ENCODE data around the gene TOMM22.
"Not testable (repeated sequence)": the region's sequence is repeated elsewhere in the genome, so short reads cannot be mapped to it uniquely, and the experiment has no call there.

The TOMM22 gene

DNA sequence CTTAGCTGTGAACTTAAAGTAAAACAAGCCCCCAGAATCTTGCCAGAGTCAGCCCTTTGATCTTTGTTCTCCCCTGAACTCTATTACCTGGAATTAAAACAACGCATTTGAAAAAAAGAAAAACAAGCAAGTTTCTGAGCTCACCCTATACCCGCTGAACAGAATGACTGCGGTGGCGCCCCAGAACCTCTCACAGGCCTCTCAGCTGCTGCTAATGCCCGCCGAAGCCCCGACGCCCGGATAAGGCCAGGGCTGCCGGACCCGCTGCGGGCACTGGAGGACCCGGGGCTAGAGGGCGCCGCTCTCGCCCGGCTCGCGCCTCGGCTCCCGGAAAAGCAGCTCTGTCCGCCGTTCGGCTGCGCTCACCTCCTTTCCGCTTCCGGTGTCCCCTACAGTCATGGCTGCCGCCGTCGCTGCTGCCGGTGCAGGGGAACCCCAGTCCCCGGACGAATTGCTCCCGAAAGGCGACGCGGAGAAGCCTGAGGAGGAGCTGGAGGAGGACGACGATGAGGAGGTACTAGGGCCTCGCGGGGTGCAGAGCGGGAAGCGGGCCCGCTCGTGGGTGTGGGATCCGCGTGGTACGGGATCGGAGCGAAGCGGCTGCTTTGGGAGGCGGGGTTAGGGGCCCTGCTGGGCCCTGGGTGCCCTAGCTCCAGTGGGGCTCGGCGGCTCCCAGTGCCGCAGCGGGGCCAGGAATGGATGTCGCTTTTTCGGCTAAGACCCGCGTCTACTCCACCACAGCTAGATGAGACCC, at the start of gene TOMM22:
TOMM22 (plus strand) TSS at position 376 of the 754 bp plus-strand sequence; CDS start at position 398, 22 bp downstream.
- peak; percentile 88 for DNase-seq (ENCODE audit: low read depth)

DNA sequence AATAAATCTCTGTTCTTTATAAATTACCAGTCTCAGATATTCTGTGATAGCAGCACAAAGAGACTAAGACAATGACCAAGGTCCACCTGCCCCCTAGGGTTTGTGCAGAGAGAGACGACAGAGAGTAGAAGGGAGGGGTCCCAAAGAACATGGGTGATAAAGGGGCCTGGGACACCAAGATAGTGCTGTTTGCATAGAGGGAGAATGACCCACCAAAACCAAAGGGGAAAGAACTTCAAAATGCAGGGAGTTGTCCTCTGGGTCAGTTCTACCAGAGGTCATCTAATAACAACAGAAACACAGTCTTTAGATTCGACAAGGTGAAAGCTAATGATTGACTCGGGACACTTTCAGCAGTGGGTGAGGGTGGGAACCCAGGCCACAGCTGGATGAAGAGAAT, 49.2 kb upstream of the TOMM22 start:
- DNase-seq (ENCODE audit: low read depth), result no peak

DNA sequence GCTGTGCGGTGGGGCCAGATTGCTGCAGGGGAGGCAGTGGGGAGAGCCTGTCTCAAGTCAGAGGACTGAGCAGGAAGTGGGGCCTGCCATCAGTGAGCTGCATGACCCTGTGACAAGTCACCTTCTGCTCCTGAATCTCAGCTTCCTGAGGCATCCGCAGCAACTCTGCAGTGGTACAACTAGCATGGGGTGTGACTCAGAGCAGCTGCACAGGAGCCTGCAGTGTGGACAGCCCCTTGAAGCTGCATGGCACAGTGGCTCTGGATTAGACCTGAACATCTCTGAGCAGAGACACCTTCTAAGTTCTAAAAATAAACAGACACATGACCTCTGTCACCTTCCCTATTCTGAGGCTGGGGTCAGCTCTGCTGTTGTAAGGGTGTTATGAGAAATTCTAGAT, 43.5 kb upstream of the TOMM22 start:
- no peak for DNase-seq (ENCODE audit: low read depth)

- DNase-seq (ENCODE audit: low read depth), result no peak
Observed at GRCh38 chr22:38638728-38639127, 43.0 kb upstream of the TOMM22 start.

DNA sequence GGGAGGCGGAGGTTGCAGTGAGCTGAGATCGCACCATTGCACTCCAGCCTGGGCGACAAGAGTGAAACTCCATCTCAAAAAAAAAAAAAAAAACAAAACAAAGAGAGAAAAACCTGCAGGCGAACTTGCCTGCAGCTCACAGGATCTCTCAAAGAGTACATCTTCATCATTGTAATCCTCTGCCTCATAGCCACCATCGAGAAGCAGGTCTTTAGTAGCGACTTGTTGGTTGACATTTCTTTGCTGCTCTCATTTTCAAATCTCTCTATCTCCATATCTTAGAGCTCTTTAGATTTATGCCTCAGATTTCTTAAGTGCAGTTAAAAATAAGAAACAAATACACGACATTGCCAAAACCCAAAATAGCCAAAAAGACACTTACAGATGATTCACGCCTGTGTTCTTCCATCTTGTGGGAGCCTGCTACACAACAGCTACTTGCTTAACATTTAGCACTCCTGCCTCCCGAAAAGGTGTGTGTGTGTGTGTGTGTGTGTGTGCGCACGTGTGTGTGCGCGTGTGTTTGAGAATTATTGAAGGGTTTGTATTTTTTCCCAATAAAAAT, 40.2 kb upstream of the TOMM22 start:
- no peak for DNase-seq (ENCODE audit: low read depth)

- DNase-seq (ENCODE audit: low read depth), result not testable (repeated sequence)
Observed at GRCh38 chr22:38644245-38644644, 37.5 kb upstream of the TOMM22 start.

DNA sequence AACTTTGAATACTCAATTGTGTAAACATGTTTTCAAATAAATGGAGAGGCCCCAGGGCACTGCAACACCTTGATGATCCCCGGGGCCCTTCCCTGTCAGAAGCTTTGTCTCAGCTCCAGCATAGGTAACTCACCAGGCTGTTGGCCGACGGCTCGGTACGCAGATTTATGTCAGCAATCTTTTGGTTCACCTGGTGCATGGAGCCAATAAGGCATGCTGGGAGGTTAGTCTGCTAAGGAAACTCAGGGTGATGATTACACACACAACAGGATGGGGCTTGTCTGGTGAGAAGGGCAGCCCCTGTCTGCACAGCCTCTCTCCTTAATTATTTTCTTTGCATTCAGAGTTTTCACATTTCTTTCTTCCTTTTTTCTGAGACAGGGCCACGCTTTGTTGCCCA, 36.3 kb upstream of the TOMM22 start:
- DNase-seq (ENCODE audit: low read depth), result no peak

GRCh38 chr22:38649841-38650522, 31.8 kb upstream of the TOMM22 start:
- no peak for DNase-seq (ENCODE audit: low read depth)

- no peak for DNase-seq (ENCODE audit: low read depth)
Observed at GRCh38 chr22:38652859-38653258, 28.9 kb upstream of the TOMM22 start.

- no peak for DNase-seq (ENCODE audit: low read depth)
Observed at GRCh38 chr22:38653741-38654140, 28.0 kb upstream of the TOMM22 start.

DNA sequence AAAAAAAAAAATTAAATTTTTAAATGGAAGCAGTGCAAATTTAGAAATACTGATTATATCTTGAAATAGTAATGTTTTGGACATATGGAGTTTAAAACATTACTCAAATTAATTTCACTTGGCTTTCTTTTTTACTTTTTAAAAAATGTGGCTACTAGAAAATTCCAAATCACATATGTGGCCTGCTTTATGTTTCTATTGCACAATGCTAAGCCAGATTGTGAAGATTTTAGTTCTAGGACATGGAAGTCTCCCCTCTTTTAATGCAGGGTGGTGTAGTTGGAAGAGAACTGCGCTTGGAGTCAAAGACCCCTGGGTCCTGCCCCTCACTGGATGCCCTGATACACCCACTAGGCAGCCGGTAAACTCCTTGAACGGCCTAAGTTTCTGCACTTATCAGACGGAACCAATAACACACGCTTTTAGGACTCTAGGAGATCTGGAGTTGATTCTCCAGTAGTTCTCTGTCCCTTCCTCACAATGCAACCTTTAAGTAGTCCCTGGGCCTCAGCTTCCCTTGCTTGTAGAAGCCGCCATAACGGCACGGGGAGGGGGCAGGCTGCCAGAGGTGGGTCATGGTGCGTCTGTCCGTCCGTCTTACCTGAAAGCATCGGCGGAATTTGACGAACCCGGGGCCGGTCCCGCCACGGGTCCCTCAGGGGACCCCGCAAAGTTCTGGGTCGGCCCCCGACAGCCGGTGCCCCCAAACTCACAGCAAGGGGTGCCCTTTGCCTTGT, 26.1 kb upstream of the TOMM22 start:
- DNase-seq (ENCODE audit: low read depth), result peak; percentile 31

DNA sequence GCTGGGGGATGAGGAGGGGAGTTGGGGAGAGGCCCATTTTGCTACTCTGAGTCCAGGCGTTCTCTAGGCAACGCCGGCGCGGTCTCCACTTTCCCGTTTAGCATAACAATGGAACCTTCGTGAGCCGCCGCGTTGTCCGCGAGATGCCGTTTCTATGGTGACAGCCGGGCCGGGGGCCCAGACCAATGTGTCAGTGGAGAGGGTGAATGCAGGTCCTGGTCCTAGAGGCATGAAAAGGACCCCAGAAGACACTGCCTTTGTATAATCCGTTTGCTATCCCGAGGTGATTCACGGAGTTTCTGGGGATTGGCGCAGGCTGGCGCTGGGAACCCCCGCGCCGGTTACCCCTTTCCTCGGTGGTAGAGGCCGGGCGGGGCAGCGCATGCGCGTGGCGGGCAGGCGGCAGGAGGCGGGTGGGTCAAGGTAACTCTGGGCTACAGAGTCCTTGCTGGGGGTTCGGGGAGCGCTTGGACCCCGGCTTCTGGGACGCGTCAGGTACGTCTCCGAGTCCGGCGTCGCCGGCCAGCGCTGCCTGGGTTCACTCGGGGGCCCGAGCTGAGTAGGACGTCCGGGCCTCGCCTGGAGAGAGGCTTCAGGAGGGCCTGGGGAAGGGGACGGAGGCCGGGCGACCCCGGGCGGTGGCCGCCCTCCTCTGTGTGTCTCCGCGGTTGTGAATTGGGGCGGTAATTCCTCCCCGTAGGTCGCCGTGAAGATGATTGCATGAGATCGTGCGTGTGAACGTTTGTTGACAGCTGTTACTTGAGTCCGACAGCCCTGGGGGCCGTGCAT, 25.3 kb upstream of the TOMM22 start, which contains the start of the genes CBY1 and FAM227A:
CBY1 (plus strand) TSS at position 383 of the 789 bp plus-strand sequence. CDS start 11,417 bp downstream, outside the sequence.
FAM227A (minus strand) TSS at position 137 of the 789 bp plus-strand sequence. CDS start 6,224 bp downstream, outside the sequence.
- DNase-seq (ENCODE audit: low read depth), result peak; percentile 86

DNA sequence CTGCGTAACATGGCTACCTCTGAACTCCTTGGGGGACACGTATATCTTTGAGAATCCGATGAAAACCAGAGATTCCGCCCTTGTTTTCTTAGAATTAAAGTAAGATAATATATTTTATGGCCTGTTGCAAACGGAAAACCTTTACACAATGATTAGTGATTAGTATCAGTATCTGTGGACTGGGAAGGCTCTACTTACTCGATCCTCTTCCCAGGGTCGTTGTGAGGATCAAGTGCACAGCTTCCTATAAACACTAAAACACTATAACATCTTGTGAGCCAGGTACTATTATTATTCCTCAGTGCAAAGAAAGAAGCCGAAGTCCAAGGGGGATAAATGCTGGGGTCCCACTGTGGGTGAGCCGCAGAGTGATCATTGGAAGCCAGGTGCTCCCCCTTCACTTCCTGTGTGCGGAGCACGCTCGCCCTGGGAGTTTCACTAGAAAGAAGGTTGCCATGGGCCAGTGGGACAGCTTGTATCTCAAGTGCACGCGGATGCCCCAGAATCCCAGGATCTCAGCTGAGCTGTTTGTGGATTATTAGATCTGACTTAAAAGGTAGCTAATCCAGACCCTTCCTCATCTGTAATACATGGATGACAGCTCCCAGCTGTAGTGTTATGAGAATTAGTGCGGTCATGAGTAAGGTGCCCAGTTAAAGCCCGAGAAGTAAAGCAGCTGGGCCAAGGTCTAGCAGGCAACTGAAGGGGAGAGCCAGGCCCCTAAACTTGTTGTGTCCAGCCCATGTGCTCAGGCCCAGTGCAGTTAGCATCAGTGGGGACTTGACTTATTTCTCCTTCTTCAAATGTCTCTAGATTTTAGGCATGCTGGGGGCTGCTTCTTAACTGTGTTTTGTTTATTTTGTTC, 24.5 kb upstream of the TOMM22 start:
- DNase-seq (ENCODE audit: low read depth), result peak; percentile 33

DNA sequence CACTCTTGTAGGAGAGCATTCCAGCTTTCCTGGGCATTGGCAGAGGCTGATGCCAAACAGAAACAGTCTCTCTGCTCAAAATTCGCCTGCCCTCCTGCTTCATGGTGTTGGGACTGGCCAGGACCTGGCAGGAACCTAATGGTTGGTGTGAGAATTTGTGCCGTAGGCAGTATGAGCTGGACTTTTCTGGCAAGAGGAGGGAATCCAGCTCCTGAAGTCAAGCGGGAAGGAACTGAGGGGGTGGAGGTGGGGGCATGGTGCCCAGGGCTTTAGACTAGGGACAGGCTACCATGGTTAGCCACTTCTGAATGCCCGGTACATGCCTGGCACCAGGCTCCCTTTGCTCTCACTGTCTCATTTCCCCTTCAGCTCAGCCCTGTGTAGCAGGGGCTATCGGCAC, 6.9 kb upstream of the TOMM22 start:
- no peak for DNase-seq (ENCODE audit: low read depth)

DNA sequence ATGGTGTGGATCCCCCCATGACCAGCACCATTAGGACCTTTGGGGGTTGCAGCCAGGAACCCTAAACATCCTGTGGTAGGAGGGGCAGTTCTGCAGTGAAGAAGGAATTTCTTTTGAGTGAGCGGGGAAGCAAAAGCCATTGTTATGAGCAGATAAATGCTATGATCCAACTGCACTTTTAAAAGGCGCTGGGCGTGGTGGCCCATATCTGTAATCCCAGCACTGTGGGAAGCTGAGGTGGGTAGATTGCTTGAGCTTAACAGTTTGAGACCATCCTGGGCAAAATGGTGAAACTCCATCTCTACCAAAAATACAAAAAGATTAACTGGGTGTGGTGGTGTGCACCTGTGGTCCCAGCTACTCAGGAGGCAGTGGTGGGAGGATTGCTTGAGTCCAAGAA, 5.9 kb upstream of the TOMM22 start:
- DNase-seq (ENCODE audit: low read depth), result no peak

DNA sequence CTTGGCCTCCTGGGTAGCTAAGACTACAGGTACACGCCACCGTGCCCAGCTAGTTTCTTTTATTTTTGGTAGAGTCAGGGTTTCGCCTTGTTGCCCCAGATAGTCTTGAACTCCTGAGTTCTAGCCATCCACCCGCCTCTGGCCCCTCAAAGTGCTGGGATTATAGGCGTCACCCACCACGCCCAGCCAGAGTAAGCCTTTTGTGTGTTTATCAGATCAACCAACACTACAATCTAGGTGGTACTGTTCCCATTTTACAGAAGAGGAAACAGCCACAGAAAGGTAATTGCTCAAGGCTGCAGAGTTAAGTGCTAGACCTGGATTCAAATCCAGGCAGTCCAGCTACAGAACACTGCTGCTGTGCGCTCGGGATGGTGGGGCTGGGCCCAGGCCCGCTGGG, 3.1 kb downstream of the TOMM22 start:
- DNase-seq (ENCODE audit: low read depth), result no peak

GRCh38 chr22:38685761-38686160, 4.0 kb downstream of the TOMM22 start:
- no peak for DNase-seq (ENCODE audit: low read depth)

DNA sequence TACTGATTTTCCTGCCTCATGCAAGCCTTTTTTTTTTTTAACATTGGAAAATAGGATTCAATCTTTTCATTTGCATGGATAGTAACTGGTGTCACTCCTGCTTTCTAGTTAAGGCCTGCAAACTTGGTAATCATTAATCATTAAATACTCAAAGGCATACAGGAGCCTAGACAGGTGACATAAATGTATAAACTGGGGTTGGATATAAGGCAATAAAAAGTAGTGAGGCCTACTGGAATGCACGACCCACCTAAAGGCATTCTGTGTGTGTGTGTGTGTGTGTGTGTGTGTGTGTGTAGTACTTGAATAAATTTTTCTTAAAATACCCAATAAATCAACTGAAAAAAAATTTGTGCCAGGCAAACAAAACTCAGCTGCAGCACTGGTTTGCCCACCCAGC, 7.9 kb downstream of the TOMM22 start:
- no peak for DNase-seq (ENCODE audit: low read depth)

- DNase-seq (ENCODE audit: low read depth), result peak; percentile 9
Observed at GRCh38 chr22:38694049-38694448, 12.3 kb downstream of the TOMM22 start.

- DNase-seq (ENCODE audit: low read depth), result peak; percentile 11
Observed at GRCh38 chr22:38694940-38695339, 13.2 kb downstream of the TOMM22 start.
